ENCODE measurements around the gene IMPDH1.

Gene IMPDH1

GRCh38 chr7:128434413-128435326 is 24.9 kb upstream of the IMPDH1 start:
- no peak for DNase-seq

- no peak for DNase-seq
Observed at GRCh38 chr7:128431754-128432153, 22.0 kb upstream of the IMPDH1 start.

GRCh38 chr7:128431221-128431620 is 21.4 kb upstream of the IMPDH1 start:
- DNase-seq, result no peak

- no peak for DNase-seq
Observed at GRCh38 chr7:128430207-128430606, 20.4 kb upstream of the IMPDH1 start.

- peak; percentile 66 for DNase-seq
Observed at GRCh38 chr7:128427289-128427891, 17.6 kb upstream of the IMPDH1 start.

GRCh38 chr7:128425850-128426249 is 16.1 kb upstream of the IMPDH1 start:
- peak; percentile 55 for DNase-seq

GRCh38 chr7:128424686-128425275 is 15.0 kb upstream of the IMPDH1 start:
- DNase-seq, result no peak

GRCh38 chr7:128422842-128423241 is 13.1 kb upstream of the IMPDH1 start:
- DNase-seq, result no peak

GRCh38 chr7:128422037-128422436 is 12.3 kb upstream of the IMPDH1 start:
- no peak for DNase-seq

GRCh38 chr7:128421384-128421783 is 11.6 kb upstream of the IMPDH1 start:
- no peak for DNase-seq

GRCh38 chr7:128420773-128421172 is 11.0 kb upstream of the IMPDH1 start:
- DNase-seq, result no peak

GRCh38 chr7:128419257-128419656 is 9.5 kb upstream of the IMPDH1 start:
- no peak for DNase-seq

- DNase-seq, result peak; percentile 34
Observed at GRCh38 chr7:128417071-128417470, 7.3 kb upstream of the IMPDH1 start.

- no peak for DNase-seq
Observed at GRCh38 chr7:128415217-128415785, 5.5 kb upstream of the IMPDH1 start.

GRCh38 chr7:128410451-128410753 is 620 bp upstream of the IMPDH1 start:
- no peak for DNase-seq

GRCh38 chr7:128408709-128409595 is 830 bp downstream of the IMPDH1 start:
- no peak for DNase-seq

- no peak for DNase-seq
Observed at GRCh38 chr7:128407751-128408708, 1.8 kb downstream of the IMPDH1 start.

- DNase-seq, result no peak
Observed at GRCh38 chr7:128407233-128407589, 2.6 kb downstream of the IMPDH1 start.

- no peak for DNase-seq
Observed at GRCh38 chr7:128406314-128407232, 3.2 kb downstream of the IMPDH1 start.

Data from fibroblast of upper back skin (primary cell).